Fibroblast of peridontal ligament (primary cell): ENCODE data around the gene TKTL1.
"Not testable (repeated sequence)": the region's sequence is repeated elsewhere in the genome, so short reads cannot be mapped to it uniquely, and the experiment has no call there.

Experiments used
- DNase-seq: peaks from one replicate; pipeline ENCODE4 v3.0.0-alpha.2; 2010; ENCODE audit errors: extremely low read depth

The TKTL1 gene, protein sequence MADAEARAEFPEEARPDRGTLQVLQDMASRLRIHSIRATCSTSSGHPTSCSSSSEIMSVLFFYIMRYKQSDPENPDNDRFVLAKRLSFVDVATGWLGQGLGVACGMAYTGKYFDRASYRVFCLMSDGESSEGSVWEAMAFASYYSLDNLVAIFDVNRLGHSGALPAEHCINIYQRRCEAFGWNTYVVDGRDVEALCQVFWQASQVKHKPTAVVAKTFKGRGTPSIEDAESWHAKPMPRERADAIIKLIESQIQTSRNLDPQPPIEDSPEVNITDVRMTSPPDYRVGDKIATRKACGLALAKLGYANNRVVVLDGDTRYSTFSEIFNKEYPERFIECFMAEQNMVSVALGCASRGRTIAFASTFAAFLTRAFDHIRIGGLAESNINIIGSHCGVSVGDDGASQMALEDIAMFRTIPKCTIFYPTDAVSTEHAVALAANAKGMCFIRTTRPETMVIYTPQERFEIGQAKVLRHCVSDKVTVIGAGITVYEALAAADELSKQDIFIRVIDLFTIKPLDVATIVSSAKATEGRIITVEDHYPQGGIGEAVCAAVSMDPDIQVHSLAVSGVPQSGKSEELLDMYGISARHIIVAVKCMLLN

DNA sequence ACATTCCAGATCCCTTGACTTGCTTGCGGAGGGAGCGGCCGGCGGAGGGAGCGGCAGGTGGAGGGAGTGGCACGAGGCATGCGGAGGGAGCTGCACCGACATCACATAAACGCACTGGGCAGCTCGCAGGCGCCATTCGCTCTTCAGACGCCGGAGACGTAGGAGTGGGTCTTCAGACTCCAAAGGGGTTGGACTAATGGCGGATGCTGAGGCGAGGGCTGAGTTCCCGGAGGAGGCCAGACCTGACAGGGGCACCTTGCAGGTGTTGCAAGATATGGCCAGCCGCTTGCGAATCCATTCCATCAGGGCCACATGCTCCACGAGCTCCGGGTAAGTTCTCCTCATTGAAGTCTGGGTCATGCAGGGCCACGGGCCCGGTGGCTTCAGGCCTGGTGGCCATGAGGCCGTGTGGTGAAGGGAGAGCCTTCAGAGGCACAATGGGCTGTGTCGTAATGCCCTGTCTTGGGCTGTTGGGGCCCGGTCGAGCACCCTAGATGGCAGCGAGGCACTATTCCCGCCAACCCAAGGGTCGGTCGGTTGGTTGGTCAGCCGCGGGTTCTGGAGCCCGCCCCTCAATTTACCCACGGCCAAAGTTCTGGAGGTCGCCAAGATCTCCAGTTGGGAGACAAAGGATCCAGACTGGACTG lies at the start of gene TKTL1:
Gene TKTL1 (plus strand): TSS at position 132 of the 647 bp plus-strand sequence. CDS start 65 bp downstream, at position 197.
- no peak for DNase-seq

DNA sequence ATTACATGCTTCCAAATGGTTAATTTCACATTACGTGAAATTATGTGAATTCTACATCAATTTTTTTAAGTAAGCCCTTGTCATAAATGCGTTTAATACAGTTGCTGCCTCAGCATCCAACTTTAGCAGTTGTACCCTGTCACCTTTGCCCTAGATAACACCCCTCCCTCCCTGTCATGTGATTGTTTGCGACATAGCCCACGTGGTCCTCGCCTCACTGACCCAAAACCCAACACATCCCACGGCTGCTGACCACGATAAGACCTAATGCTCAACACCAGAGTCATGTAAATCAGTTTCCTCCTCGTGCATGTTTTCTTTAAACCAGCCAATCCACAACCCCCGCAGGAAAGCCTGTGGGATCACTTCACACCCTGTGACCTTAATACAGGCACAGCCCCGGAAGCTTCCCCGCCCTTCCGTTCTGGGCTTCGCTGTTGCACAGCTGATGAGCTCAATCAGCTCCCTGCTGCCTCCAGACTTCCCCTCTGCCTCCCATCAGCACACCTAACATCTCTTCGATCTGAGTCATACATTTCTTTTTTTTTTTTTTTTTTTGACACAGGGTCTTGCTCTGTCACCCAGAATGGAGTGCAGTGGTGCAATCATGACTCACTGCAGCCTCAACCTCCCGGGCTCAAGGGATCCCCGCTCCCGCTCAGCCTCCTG lies 48.1 kb upstream of the TKTL1 start:
- DNase-seq: not testable (repeated sequence)

DNA sequence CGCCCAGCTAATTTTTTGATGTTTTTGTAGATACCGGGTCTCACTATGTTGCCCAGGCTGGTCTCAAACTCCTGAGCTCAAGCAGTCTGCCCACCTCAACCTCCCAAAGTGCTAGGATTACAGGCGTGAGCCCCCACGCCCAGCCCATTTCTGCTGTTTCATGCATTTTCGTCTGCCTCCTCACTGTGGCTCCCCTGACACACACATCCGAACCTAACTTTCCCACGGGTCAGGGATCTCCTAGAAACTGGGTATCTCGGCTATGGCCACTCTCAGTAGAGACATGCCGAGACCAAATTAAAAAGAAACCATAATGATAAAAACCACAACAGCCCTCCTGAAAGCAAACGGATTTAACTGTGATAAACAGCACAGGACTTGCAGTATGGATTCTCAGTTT lies 47.5 kb upstream of the TKTL1 start:
- DNase-seq: not testable (repeated sequence)

DNA sequence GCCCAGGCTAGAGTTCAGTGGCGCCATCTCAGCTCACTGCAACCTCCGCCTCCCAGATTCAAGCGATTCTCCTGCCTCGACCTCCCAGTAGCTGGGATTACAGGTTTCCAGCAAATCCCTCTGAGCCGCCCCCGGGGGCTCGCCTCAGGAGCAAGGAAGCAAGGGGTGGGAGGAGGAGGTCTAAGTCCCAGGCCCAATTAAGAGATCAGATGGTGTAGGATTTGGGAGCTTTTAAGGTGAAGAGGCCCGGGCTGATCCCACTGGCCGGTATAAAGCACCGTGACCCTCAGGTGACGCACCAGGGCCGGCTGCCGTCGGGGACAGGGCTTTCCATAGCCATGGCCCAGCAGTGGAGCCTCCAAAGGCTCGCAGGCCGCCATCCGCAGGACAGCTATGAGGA lies 38.3 kb upstream of the TKTL1 start, which contains the start of gene OPN1MW3:
Gene OPN1MW3 (plus strand): TSS at position 301 of the 400 bp plus-strand sequence. CDS start 38 bp downstream, at position 339.
- DNase-seq: not testable (repeated sequence)

DNA sequence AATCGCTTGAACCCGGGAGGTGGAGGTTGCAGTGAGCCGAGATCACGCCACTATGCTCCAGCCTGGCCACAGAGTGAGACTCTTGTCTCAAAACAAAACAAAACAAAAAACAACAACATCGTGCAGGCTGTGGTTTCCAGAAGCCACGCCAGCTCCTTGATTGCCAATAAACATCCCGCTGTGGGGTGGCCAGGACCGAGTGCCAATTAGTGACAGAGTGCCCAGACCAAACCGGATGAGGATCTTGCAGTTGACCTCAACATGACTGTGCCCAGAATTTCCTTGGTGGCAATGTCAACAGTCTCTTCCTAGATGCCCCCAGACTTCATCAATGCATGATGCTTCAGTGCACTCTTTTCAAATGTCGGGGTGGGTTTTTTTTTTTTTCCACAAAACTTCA lies 36.9 kb upstream of the TKTL1 start:
- DNase-seq: not testable (repeated sequence)

DNA sequence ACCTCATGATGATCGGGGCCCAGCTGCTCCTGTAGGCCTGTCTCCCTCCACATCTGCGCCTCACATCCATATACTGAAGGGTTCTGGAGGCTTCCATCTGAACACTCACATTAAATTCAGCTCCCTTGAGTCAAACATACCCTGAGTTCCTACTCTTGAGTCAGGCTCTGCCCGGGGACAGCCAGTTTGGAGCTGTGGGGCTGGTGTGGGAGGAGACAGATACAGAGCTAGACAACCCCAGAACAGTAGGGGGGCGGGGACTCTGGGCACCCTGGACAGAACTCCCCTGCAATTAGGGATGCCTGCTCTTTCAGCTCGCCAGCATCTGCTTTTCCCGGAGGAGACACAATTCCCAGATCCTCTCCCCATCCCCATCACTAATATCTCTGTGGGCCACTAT lies 32.5 kb upstream of the TKTL1 start:
- not testable (repeated sequence) for DNase-seq

DNA sequence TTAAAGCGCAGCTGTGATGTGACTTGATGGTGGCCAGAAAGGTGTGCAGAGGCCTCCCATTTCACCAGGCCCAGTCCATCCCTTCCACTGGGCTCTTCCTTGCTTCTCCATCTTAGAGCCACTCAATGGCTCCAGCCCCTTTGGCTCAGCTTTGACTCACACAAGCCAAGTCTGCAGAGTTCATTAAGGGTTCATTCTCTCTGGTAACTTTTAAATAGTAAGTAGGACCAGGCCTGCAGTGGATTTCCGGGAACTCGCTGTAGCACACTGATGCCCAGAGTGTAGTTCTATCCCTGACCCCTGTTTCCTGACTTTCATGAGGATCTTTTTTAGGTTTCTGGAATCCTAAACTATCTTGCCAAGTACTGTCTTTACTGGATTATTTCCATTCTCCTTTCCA lies 26.4 kb upstream of the TKTL1 start:
- not testable (repeated sequence) for DNase-seq

DNA sequence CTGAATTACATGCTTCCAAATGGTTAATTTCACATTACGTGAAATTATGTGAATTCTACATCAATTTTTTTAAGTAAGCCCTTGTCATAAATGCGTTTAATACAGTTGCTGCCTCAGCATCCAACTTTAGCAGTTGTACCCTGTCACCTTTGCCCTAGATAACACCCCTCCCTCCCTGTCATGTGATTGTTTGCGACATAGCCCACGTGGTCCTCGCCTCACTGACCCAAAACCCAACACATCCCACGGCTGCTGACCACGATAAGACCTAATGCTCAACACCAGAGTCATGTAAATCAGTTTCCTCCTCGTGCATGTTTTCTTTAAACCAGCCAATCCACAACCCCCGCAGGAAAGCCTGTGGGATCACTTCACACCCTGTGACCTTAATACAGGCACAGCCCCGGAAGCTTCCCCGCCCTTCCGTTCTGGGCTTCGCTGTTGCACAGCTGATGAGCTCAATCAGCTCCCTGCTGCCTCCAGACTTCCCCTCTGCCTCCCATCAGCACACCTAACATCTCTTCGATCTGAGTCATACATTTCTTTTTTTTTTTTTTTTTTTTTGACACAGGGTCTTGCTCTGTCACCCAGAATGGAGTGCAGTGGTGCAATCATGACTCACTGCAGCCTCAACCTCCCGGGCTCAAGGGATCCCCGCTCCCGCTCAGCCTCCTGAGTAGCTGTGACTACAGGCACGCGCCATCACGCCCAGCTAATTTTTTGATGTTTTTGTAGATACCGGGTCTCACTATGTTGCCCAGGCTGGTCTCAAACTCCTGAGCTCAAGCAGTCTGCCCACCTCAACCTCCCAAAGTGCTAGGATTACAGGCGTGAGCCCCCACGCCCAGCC lies 10.9 kb upstream of the TKTL1 start:
- DNase-seq: not testable (repeated sequence)

DNA sequence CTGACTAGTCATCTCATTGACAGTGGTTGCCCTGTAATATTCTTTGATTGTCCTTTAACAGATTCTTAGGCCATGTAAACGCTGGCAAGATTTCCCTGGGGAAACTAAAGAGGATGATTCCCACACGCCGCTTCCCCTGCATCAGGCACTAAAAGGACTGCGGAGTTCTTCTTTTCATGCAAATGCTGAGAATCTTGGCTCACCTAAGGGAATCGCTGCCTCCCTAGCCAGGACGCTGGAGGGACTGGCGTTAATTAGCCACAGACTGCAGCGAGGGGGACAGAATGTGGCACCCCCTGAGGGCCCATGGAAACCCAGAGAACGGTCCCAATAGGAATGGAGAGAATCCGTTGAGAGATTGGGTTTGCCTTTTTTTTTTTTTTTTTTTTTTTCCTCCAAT lies 9.2 kb upstream of the TKTL1 start:
- DNase-seq: not testable (repeated sequence)

DNA sequence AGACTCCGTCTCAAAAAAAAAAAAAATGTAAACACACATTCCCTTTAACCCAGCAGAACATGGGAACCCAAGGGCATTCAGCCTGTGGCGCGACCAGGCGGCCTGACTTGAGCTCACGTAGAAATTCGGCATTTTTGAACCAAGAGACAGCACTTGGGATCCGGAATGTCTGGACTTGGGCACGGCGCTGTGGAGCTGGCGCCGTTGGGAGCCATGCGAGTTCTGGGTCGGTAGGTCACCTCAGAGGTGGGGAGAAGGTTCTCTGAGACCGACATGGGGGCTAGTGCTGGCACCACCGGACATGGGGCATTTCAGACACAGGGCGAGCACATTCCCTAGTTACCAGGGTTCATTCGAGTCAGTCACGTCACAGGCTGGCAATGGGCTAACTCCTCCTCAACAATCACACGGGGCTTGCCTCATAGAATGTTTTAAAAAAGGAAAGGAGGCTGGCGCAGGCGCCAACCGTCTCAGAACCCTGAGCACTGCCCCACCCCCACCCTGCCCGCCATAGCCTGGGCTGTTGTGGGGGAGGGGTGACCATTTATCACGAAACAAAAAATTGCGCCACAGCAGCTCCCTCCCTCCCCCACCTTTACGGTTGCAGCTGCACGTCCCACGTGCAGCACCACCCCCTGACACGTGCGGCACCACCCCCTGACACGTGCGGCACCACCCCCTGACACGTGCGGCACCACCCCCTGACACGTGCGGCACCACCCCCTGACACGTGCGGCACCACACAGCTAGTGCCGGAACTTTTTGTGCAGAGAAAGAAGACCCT lies 612 bp upstream of the TKTL1 start, which contains the start of gene TEX28:
Gene TEX28 (minus strand): TSS at position 334 of the 784 bp plus-strand sequence. CDS start 3,007 bp downstream, outside the sequence.
- no peak for DNase-seq

DNA sequence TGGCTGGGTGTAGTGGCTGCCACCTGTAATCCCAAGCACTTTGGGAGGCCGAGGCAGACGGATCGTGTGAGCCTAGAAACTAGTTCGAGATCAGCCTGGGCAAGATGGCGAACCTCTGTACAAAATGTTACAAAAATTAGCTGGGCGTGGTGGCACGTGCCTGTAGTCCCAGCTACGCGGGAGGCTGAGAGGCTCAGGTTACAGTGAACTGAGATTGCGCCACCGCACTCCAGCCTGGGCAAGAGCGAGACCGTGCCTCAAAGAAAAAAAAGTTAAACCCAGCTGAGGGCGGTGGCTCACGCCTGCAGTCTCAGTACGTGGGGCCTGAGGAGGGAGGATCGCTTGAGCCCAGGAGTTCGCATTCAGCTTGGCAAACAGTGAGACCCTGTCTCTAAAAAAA lies 1.1 kb downstream of the TKTL1 start:
- no peak for DNase-seq

DNA sequence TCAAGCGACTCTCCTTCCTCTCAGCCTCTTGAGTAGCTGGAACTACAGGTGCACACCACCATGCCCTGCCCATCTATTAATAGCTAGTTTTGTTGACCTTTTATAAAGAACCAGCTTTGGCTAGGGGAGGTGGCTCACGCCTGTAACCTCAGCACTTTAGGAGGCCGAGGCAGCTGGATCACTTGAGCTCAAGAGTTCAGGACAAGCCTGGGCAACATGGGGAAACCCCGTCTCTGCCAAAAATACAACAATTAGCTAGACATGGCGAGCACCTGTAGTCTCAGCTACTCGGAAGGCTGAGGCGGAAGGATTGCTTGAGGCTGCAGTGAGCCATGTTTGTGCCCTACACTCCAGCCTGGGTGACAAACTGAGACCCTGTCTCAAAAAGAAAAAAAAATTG lies 2.7 kb downstream of the TKTL1 start:
- no peak for DNase-seq

DNA sequence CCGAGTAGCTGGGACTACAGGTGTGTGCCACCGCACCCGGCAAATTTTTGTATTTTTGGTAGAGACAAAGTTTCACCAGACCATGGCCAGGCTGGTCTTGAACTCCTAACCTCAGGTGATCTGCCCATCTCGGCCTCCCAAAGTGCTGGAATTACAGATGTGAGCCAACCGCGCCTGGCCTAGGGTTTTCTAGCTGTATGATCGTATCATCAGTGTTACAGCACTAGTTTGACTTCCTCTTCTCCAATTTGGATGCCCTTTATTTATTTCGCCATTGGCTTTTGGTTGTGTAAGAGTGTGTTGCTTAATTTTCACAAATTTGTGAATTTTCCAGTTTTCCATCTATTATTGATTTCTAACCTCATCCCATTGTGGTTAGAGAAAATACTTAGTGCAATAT lies 5.2 kb downstream of the TKTL1 start:
- DNase-seq: no peak

DNA sequence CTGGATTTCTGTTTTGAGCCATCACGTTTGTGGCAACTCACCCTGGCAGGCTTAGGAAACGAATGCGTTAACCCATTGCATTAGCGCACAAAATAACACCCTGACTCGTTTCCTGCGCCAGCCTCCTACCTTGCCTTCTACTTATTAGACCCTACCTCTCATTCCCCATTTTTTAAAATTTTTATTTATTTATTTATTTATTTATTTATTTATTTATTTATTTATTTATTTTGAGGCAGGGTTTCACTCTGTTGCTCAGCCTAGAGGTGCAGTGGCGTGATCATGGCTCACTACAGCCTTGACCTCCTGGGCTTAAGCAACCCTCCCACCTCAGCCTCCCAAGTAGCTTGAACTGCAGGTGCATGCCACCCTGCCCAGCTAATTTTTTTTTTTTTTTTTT lies 7.4 kb downstream of the TKTL1 start:
- DNase-seq: not testable (repeated sequence)

DNA sequence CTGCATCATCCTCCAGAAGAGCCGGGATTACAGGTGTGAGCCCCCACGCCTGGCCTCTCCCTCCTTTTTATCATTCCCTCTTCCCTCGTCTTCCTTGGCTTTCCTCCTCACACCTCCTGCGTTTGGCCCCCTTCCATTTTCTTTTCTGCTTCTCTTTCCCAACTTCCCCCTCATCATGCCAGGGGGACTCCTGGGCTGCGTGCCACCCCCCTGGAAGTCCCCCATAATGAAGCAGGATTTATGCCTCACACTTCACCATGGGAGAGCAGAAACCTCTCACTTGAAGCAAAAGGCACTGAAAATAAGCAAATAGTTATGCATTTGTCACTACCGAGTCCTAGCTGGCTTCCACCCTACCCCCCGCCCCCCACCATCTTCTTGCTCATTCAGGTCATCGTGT lies 7.9 kb downstream of the TKTL1 start:
- no peak for DNase-seq

DNA sequence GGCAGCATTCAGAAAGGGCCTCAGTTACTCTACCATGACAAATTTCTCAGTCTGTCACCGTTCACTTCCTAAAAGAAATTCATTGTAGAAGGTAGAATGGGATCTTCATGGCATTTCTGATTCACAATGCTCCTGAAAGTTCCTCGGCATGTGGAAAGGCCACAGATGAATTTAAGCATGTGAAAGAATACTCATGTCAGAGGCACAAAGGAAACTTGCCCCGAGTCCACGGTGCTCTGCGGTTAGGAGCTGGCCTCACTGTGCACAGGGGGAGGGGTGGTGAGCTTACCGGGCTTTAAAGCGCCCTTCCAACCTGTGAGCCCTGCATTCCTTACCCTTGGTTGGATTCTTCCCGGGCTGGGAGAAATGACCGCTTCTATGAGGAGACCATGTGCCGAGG lies 9.3 kb downstream of the TKTL1 start:
- DNase-seq: no peak

DNA sequence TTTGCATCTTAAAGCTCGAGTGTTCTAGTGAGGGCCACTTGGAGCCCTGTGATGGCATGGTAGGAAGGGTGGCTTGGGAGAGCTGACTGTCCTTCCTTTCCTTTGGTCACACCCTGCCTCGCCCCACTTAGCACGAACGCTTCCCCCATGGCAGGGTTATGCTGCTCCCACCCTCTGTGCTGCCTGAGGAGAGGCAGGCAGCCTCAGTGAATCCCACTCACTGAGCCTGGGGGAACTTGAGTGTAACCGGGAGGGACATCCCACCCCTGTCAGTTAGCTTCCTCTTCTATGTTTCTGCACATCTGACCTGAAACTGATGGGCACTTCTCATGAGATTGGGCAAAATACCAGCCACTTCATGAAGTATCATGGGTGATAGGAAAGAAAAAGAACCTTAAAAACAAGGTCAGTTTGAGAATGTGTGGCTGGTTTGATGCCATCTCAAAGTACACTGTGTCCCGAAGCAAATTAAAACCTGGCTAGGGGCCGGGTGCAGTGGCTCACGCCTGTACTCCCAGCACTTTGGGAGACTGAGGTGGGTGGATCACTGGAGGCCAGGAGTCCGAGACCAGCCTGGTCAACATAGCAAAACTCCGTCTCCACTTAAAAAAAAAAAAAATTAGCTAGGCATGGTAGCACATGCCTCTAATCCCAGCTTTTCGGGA lies 10.1 kb downstream of the TKTL1 start:
- DNase-seq: no peak

DNA sequence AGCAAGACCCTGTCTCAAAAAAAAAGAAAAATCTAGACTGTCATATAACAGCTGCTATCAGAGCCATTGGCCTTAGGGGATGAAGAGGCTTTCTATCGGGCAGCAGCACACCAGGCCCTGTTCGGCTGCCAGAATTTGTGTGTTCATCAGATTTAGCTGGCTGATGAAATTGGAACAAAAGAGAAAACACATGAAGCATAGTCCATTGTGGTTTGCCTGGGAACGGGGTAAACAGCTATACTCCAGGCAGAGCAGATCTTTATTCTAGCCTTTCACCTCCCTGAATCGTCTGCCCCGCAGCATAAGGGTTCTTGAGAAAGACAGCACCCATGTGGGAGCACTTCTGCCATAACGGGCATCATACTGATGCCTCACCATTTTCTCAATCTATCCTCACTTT lies 11.6 kb downstream of the TKTL1 start:
- no peak for DNase-seq

DNA sequence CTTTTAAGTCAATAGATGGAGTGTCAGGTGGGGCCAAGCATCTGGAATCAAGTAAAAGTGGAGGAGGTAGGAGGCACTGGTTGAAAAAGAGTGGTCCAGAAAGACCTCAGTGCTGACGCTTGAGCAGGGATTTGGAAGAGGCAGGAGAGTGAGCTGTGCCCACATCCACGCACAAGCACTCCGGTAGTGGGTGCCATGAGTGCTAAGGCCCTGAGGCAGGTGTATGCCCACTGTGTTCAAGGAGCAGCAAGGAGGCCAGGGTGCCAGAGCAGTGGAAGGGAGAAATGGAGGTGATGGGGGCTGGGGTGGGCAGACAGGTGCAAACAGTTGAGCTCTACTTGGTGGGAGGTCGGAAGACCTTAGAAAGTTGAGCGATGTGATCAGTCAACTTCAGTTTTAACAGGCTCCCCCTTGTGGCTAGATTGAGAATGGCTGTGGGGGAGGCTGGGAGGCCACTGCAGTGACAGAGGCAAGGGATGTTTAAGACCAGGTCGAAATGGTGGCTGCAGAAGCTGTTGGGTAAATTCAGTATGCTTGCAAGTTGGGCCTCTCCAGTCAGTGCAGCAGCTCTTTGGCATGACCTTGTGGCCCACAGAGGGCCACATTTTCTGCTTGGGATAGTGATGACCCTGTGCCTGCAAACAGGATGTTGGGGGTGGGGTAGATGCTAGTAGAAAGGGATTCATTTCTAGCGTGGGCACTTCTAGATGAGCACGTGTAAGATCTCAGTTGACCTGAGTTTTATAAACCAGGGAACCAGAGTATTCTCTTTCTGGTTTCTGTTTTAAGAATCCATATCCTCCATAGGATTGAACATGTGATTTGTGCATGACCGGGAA lies 12.7 kb downstream of the TKTL1 start:
- peak; percentile 23 for DNase-seq
